Mesothelial cell of epicardium (in vitro differentiated cells): Measurements from ENCODE around the gene NDRG2. TPM values are rescaled to one million over a fixed set of nuclear protein-coding genes. Genes with fewer than 3 reads are reported as not detected.

Experiments used
- DNase-seq, 2 experiments: peaks; one replicate each; pipeline ENCODE4 v3.0.0; 2021; ENCODE audit warnings: low spot score in 2 of 2; ENCODE audit not compliant: unreplicated experiment in 2 of 2
- H3K27ac Mint-ChIP-seq: 2 replicates; pipeline ENCODE4 v1.8.0; 2021; ENCODE audit warnings: mixed read lengths
- H3K27me3 Mint-ChIP-seq: 2 replicates; pipeline ENCODE4 v1.8.0; 2021; ENCODE audit warnings: low read depth, mixed read lengths
- H3K36me3 Mint-ChIP-seq: 2 replicates; pipeline ENCODE4 v1.8.0; 2021; ENCODE audit warnings: mixed read lengths
- H3K4me1 Mint-ChIP-seq: 2 replicates; pipeline ENCODE4 v1.8.0; 2021; ENCODE audit warnings: mixed read lengths
- H3K4me3 Mint-ChIP-seq: 2 replicates; pipeline ENCODE4 v1.8.0; 2021; ENCODE audit warnings: mild to moderate bottlenecking, moderate library complexity, mixed read lengths
- H3K9me3 Mint-ChIP-seq: 2 replicates; pipeline ENCODE4 v1.8.0; 2021; ENCODE audit warnings: mixed read lengths
- total RNA-seq: library from RNA; stranded (reverse); gene quantifications from 3 replicates; pipeline ENCODE4 v1.2.1, GENCODE V29; 2021
- TF ChIP-seq, protein P1 (sequence below): fragments of 200-600 bp; sonication (generic); IDR thresholded peaks from one replicate; pipeline ENCODE4 v1.5.0; 2021; ENCODE audit warnings: antibody characterized with exemption; ENCODE audit not compliant: unreplicated experiment

NDRG2 gene
- total RNA-seq, 1 donor from 2014 or later, result 104 TPM

DNA sequence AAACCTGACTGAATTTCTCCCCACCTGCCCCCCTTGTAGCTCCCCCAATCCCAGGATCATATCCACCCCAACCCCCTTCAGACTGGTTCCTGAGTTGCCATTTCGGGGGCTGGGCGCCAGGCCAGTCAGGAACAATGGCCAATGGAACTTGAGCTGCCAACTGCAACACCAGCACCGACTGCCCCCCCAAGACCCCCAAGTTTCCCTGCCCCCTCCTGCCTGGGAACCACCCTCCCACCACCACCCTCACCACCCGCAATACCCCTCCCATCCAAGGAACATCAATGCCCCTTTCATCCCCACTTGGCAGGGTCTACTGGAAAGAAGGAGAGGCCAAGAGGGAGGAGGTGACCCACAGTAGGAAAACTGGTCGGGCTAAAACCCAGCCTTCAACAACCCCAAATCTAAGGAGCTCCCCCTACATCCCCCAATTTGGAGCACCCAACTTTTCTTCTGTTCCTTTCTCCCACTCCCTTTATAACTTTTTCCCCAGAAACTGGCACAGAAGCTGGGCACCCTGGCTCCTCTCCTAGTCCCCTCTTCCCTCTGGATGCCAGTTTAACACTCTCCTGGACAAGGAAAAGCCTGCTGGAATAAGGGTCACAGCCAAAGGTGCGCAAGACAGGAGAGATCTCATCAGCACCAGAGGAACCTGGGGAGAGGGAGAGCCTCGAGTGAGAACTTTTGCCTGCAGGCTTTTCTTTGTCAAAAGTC, 1.6 kb upstream of the NDRG2 start:
- Mint-ChIP-seq H3K36me3 (peaks cover 6% of the 10 kb centered on the region), H3K27ac (peak overlapping the region; percentile 68), H3K27me3 (no peaks in the 10 kb centered on the region), H3K9me3 (no peaks in the 10 kb centered on the region), H3K4me1 (peaks cover 47% of the 10 kb centered on the region), H3K4me3 (peak overlapping the region; percentile 90)
- DNase-seq, result no peak
- TF ChIP-seq, protein P1, sequence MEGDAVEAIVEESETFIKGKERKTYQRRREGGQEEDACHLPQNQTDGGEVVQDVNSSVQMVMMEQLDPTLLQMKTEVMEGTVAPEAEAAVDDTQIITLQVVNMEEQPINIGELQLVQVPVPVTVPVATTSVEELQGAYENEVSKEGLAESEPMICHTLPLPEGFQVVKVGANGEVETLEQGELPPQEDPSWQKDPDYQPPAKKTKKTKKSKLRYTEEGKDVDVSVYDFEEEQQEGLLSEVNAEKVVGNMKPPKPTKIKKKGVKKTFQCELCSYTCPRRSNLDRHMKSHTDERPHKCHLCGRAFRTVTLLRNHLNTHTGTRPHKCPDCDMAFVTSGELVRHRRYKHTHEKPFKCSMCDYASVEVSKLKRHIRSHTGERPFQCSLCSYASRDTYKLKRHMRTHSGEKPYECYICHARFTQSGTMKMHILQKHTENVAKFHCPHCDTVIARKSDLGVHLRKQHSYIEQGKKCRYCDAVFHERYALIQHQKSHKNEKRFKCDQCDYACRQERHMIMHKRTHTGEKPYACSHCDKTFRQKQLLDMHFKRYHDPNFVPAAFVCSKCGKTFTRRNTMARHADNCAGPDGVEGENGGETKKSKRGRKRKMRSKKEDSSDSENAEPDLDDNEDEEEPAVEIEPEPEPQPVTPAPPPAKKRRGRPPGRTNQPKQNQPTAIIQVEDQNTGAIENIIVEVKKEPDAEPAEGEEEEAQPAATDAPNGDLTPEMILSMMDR, result no peak

DNA sequence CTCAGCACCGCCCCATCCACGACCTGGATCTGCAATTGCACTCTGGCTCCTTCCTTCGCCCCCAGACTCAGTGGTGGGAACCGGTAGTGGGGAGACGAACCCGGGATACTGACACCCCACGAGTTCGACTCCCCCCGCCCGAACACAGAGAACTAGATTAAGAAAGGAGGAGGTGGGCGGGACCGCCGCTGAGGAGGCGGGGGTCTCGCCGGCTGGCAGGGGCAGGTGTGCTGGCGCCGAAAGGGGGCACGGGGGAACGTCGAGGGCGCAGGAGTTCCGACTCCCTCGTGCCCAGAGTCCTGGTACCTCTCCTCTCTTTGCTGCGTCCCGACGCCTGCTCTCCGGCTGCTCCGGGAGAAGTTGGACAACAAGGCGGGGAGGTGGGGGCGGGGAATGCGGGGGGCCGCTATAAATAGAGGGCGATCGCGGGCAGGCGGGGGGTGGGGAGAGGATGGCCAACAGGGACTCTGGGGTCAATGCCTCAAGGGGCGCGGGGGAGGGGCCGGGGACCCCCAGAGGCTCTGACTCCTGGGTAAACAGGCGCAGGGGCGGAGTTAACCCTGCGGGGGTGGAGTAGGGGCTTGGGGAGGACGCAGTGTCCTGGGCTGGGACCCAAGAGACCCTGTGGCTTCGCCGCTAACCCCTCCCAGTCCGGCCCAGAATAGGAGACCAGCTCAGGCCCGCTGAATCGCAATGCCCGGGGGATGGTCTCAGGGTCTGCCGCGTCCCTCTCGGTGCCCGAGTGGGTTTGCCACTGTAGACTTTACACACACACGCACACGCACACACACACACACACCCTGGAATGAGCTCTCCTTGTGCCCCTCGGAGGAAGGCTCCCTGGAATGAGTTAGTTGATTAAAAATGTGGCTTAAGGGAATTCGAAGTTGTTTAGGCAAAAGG, 761 bp upstream of the NDRG2 start:
- peak in 1 of 2 experiments; percentile 51 for DNase-seq
- H3K27me3 Mint-ChIP-seq, result no peaks in the 10 kb centered on the region
- peak overlapping the region; percentile 90 for H3K4me3 Mint-ChIP-seq
- H3K4me1 Mint-ChIP-seq, result peaks cover 48% of the 10 kb centered on the region
- H3K9me3 Mint-ChIP-seq, result no peaks in the 10 kb centered on the region
- H3K27ac Mint-ChIP-seq, result peak overlapping the region; percentile 94
- peaks cover 12% of the 10 kb centered on the region for H3K36me3 Mint-ChIP-seq
- TF ChIP-seq, protein P1, result no peak

DNA sequence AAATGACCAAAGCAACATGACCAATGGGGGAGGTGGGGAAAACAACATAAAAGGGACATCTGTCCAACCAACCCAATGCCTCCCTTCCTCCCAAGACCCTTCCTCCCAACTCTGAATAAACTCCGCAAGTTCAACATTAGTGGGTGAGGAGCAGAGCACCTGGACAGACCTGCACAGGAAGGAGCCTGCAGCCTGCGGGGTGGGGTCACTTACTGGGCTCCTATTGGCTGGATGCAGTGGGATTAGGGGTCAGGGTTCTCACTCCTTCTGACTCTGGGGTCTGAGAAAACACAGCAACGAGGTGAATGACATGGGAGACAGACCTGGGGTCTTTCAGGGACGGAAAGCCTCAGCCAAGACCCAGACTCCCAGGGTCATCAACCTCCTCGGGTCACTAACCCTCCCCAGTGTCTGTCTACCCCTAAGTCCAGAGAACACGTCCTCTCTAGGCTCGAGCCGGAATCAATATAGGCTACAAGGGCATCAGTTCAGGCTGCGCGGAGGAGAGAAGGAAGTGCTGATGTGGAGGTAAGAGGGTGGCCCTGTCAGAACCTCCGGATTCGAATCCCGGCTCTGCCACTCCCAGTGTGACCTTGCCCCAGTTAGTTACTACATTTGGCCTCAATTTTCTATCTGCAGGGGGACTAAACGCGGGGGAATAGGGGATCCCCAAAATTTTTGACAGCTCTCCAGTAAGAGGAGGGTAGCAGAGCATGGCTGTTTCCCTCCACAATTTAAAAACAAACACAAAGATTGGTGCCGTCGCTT, 860 bp downstream of the NDRG2 start:
- peak overlapping the region; percentile 79 for H3K27ac Mint-ChIP-seq

DNA sequence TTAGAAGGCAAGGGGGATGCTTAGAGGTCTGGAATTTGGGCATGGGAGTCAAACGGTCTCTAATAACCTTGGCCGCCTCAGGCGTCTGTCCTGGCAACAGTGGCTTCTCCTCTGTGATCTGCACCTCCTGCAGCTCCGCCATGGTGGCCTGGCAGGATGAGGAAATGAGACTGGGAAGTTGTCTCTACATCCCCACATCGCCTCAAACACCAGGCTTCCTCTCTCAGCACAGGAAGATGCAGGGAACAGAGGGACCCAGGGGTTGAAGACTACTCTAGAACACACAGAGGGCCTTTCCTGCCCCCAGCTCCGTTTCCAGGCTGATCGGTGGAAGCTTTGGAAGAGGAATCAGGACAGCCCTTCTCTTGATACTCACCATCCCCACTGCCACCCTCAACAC, 1.7 kb downstream of the NDRG2 start:
- no peaks in the 10 kb centered on the region for H3K27me3 Mint-ChIP-seq
- peak overlapping the region; percentile 5 for H3K27ac Mint-ChIP-seq
- no peaks in the 10 kb centered on the region for H3K9me3 Mint-ChIP-seq
- peak overlapping the region; percentile 90 for H3K4me3 Mint-ChIP-seq
- no peak for DNase-seq
- TF ChIP-seq, protein P1, result no peak
- peaks cover 20% of the 10 kb centered on the region for H3K36me3 Mint-ChIP-seq
- peaks cover 45% of the 10 kb centered on the region for H3K4me1 Mint-ChIP-seq

More for the DNA sequence above, 860 bp downstream of the NDRG2 start:
- Mint-ChIP-seq H3K36me3 (peaks cover 20% of the 10 kb centered on the region), H3K4me1 (peaks cover 48% of the 10 kb centered on the region), H3K27me3 (no peaks in the 10 kb centered on the region), H3K4me3 (peak overlapping the region; percentile 90), H3K9me3 (no peaks in the 10 kb centered on the region)
- TF ChIP-seq, protein P1, result no peak
- no peak for DNase-seq

DNA sequence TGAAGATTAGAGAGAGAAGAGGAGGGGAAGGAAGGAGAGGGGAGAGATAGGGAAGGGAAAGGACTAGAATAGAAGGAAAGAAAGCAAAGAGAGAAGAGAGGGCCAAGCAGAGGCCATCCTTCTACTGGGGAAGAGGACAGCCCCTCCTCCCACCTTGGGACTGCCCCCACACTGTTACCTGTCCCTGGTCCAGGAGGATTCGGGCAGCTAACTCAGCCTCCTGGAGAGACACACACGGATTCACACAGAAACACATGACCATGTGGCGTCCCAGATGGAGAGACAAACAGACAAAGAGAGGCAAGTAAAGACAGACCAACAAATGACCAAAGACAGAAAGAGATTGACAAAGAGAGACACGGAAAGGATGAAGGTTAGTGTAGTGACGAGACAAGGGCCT, 2.2 kb downstream of the NDRG2 start:
- Mint-ChIP-seq H3K4me1 (peaks cover 45% of the 10 kb centered on the region), H3K27me3 (no peaks in the 10 kb centered on the region), H3K9me3 (no peaks in the 10 kb centered on the region), H3K4me3 (peak overlapping the region; percentile 90), H3K27ac (peak overlapping the region; percentile 5), H3K36me3 (peaks cover 20% of the 10 kb centered on the region)
- DNase-seq, result no peak
- TF ChIP-seq, protein P1, result no peak
